ENCODE measurements around the gene LGR5.

LGR5 gene

GRCh38 chr12:71589478-71589881 is 149.9 kb downstream of the LGR5 start:
- no peak for DNase-seq (ENCODE audit: extremely low read depth in 1 of 2, low read depth in 1 of 2)

GRCh38 chr12:71591601-71592000 is 152.0 kb downstream of the LGR5 start:
- DNase-seq (ENCODE audit: extremely low read depth in 1 of 2, low read depth in 1 of 2) = no peak

- no peak for DNase-seq (ENCODE audit: extremely low read depth in 1 of 2, low read depth in 1 of 2)
Measured at GRCh38 chr12:71592841-71593240, 153.2 kb downstream of the LGR5 start.

- no peak for DNase-seq (ENCODE audit: extremely low read depth in 1 of 2, low read depth in 1 of 2)
Measured at GRCh38 chr12:71594214-71594948, 154.8 kb downstream of the LGR5 start.

- no peak for DNase-seq (ENCODE audit: extremely low read depth in 1 of 2, low read depth in 1 of 2)
Measured at GRCh38 chr12:71599210-71599609, 159.6 kb downstream of the LGR5 start.

- DNase-seq (ENCODE audit: extremely low read depth in 1 of 2, low read depth in 1 of 2) = no peak
Measured at GRCh38 chr12:71601546-71601945, 161.9 kb downstream of the LGR5 start.

GRCh38 chr12:71602761-71603577 is 163.4 kb downstream of the LGR5 start:
- no peak for DNase-seq (ENCODE audit: extremely low read depth in 1 of 2, low read depth in 1 of 2)

GRCh38 chr12:71605039-71605438 is 165.4 kb downstream of the LGR5 start:
- DNase-seq (ENCODE audit: extremely low read depth in 1 of 2, low read depth in 1 of 2) = no peak

GRCh38 chr12:71607494-71608330 is 168.1 kb downstream of the LGR5 start:
- DNase-seq (ENCODE audit: extremely low read depth in 1 of 2, low read depth in 1 of 2) = no peak

GRCh38 chr12:71610031-71610795 is 170.6 kb downstream of the LGR5 start:
- DNase-seq (ENCODE audit: extremely low read depth in 1 of 2, low read depth in 1 of 2) = no peak

GRCh38 chr12:71621938-71622337 is 182.3 kb downstream of the LGR5 start:
- DNase-seq (ENCODE audit: extremely low read depth in 1 of 2, low read depth in 1 of 2) = no peak

- no peak for DNase-seq (ENCODE audit: extremely low read depth in 1 of 2, low read depth in 1 of 2)
Measured at GRCh38 chr12:71625476-71625875, 185.9 kb downstream of the LGR5 start.

GRCh38 chr12:71626098-71626497 is 186.5 kb downstream of the LGR5 start:
- DNase-seq (ENCODE audit: extremely low read depth in 1 of 2, low read depth in 1 of 2) = no peak

GRCh38 chr12:71626768-71627167 is 187.2 kb downstream of the LGR5 start:
- no peak for DNase-seq (ENCODE audit: extremely low read depth in 1 of 2, low read depth in 1 of 2)

- no peak for DNase-seq (ENCODE audit: extremely low read depth in 1 of 2, low read depth in 1 of 2)
Measured at GRCh38 chr12:71627438-71628002, 187.9 kb downstream of the LGR5 start.

All from activated CD8-positive, alpha-beta memory T cell treated with anti-CD3 and anti-CD28 coated beads for 1 hour (primary cell).